ENCODE data around the gene AMBP. TPM values are rescaled to one million over a fixed set of nuclear protein-coding genes. Genes with fewer than 3 reads are reported as not detected.

Gene AMBP
- total RNA-seq, 1 donor from 2014 or later = 0.29 TPM

GRCh38 chr9:114051281-114051680 is 26.8 kb downstream of the AMBP start:
- no peak overlapping the region for H3K27ac Mint-ChIP-seq (ENCODE audit: unreplicated experiment)
- no peak for DNase-seq
- TF ChIP-seq, protein P1, sequence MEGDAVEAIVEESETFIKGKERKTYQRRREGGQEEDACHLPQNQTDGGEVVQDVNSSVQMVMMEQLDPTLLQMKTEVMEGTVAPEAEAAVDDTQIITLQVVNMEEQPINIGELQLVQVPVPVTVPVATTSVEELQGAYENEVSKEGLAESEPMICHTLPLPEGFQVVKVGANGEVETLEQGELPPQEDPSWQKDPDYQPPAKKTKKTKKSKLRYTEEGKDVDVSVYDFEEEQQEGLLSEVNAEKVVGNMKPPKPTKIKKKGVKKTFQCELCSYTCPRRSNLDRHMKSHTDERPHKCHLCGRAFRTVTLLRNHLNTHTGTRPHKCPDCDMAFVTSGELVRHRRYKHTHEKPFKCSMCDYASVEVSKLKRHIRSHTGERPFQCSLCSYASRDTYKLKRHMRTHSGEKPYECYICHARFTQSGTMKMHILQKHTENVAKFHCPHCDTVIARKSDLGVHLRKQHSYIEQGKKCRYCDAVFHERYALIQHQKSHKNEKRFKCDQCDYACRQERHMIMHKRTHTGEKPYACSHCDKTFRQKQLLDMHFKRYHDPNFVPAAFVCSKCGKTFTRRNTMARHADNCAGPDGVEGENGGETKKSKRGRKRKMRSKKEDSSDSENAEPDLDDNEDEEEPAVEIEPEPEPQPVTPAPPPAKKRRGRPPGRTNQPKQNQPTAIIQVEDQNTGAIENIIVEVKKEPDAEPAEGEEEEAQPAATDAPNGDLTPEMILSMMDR (IDR thresholded peaks at IDR 0.05; ENCODE audit: partially characterized antibody, unreplicated experiment) = no peak
- H3K4me3 Mint-ChIP-seq (ENCODE audit: unreplicated experiment) = no peak overlapping the region
- H3K9me3 Mint-ChIP-seq (ENCODE audit: unreplicated experiment) = peaks cover 5% of the 10 kb centered on the region
- peaks cover 7% of the 10 kb centered on the region for H3K27me3 Mint-ChIP-seq (ENCODE audit: unreplicated experiment)
- H3K4me1 Mint-ChIP-seq (ENCODE audit: low read depth, unreplicated experiment) = peaks cover 5% of the 10 kb centered on the region
- peaks cover 10% of the 10 kb centered on the region for H3K36me3 Mint-ChIP-seq (ENCODE audit: unreplicated experiment)

GRCh38 chr9:114050646-114051045 is 27.5 kb downstream of the AMBP start:
- DNase-seq = no peak
- H3K9me3 Mint-ChIP-seq (ENCODE audit: unreplicated experiment) = peaks cover 3% of the 10 kb centered on the region
- H3K27me3 Mint-ChIP-seq (ENCODE audit: unreplicated experiment) = peaks cover 7% of the 10 kb centered on the region
- H3K27ac Mint-ChIP-seq (ENCODE audit: unreplicated experiment) = no peak overlapping the region
- H3K4me1 Mint-ChIP-seq (ENCODE audit: low read depth, unreplicated experiment) = peaks cover 2% of the 10 kb centered on the region
- peaks cover 10% of the 10 kb centered on the region for H3K36me3 Mint-ChIP-seq (ENCODE audit: unreplicated experiment)
- TF ChIP-seq, protein P1 (IDR thresholded peaks at IDR 0.05; ENCODE audit: partially characterized antibody, unreplicated experiment) = no peak
- no peak overlapping the region for H3K4me3 Mint-ChIP-seq (ENCODE audit: unreplicated experiment)

DNA sequence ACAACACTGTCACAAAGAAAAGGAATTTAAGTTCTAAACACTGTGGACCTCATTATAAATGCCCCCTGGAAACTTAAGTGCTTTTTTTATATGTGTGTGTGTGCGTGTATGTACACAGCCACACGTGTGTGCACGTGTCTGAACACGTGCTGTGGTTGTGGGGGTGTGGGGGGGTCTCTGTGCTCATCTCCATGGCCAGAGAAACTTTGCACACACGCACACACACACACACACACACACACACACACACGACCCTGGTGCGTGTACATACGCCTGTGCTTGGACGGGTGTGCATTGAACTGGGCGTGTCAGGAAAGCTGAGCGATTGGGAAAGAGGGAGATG is 27.9 kb downstream of the AMBP start:
- H3K27ac Mint-ChIP-seq (ENCODE audit: unreplicated experiment) = no peak overlapping the region
- peaks cover 3% of the 10 kb centered on the region for H3K9me3 Mint-ChIP-seq (ENCODE audit: unreplicated experiment)
- TF ChIP-seq, protein P1 (IDR thresholded peaks at IDR 0.05; ENCODE audit: partially characterized antibody, unreplicated experiment) = no peak
- H3K4me1 Mint-ChIP-seq (ENCODE audit: low read depth, unreplicated experiment) = no peaks in the 10 kb centered on the region
- H3K27me3 Mint-ChIP-seq (ENCODE audit: unreplicated experiment) = peaks cover 7% of the 10 kb centered on the region
- H3K36me3 Mint-ChIP-seq (ENCODE audit: unreplicated experiment) = peaks cover 10% of the 10 kb centered on the region
- DNase-seq = no peak
- no peak overlapping the region for H3K4me3 Mint-ChIP-seq (ENCODE audit: unreplicated experiment)

GRCh38 chr9:114049441-114050225 is 28.5 kb downstream of the AMBP start:
- Mint-ChIP-seq H3K36me3 (ENCODE audit: unreplicated experiment) (peaks cover 10% of the 10 kb centered on the region), H3K4me3 (ENCODE audit: unreplicated experiment) (no peak overlapping the region), H3K27me3 (ENCODE audit: unreplicated experiment) (peaks cover 7% of the 10 kb centered on the region), H3K27ac (ENCODE audit: unreplicated experiment) (no peak overlapping the region), H3K4me1 (ENCODE audit: low read depth, unreplicated experiment) (no peaks in the 10 kb centered on the region), H3K9me3 (ENCODE audit: unreplicated experiment) (peaks cover 3% of the 10 kb centered on the region)
- TF ChIP-seq, protein P1 (IDR thresholded peaks at IDR 0.05; ENCODE audit: partially characterized antibody, unreplicated experiment) = no peak
- no peak for DNase-seq

Measured in glutamatergic neuron (in vitro differentiated cells).